B cell (primary cell): ENCODE measurements around the gene ZFP57. TPM values are rescaled to one million over a fixed set of nuclear protein-coding genes. Genes with fewer than 3 reads are reported as not detected.
"Not testable (repeated sequence)": the region's sequence is repeated elsewhere in the genome, so short reads cannot be mapped to it uniquely, and the experiment has no call there.

Experiments used
- ATAC-seq: fragments of 200-7000 bp; cut with Tn5 transposase; one replicate; pipeline ENCODE4 v1.10.0; 2021; ENCODE audit warnings: low read depth, mild to moderate bottlenecking, moderate number of reproducible peaks, moderate library complexity
- CTCF ChIA-PET: fragments of 350-600 bp; sonication (Branson Sonifier 250); formaldehyde crosslinking; loops from one replicate; lab custom pipeline; 2021; ENCODE audit warnings: antibody characterized with exemption, inconsistent platforms; lab: Charles Lee
- POLR2A ChIA-PET: fragments of 350-600 bp; sonication (Branson Sonifier 250); formaldehyde crosslinking; loops from one replicate; lab custom pipeline; 2021; ENCODE audit warnings: antibody characterized with exemption; lab: Charles Lee
- DNase-seq: peaks from one replicate; pipeline ENCODE4 v3.0.0; 2013
- H2AFZ ChIP-seq: 2 replicates; pipeline ENCODE4 v1.6.1; 2012; ENCODE audit warnings: mild to moderate bottlenecking, low read depth, low read length; ENCODE audit not compliant: insufficient read depth, poor library complexity, severe bottlenecking
- H3K27ac ChIP-seq, 2 donors: 1 replicate in 1 of 2; 2 replicates in 1 of 2; pipeline ENCODE4 v1.5.1; 2012 to 2013; ENCODE audit warnings: low read length in 2 of 2, mild to moderate bottlenecking in 2 of 2, moderate library complexity in 1 of 2
- H3K27me3 ChIP-seq, 4 experiments: fragments of 200-600 bp in 1 of 4; sonication (generic) in 1 of 4; replicated peaks in 1 of 4; 1 replicate in 2 of 4; 2 replicates in 2 of 4; pipeline versions ENCODE4 v1.6.1 to v1.7.0; 2013 to 2016; ENCODE audit warnings: low read length in 3 of 4, mild to moderate bottlenecking in 2 of 4, mixed read lengths in 1 of 4, moderate library complexity in 1 of 4; ENCODE audit not compliant: insufficient read depth in 4 of 4, control insufficient read depth in 3 of 4; ENCODE audit errors: control extremely low read depth in 1 of 4
- H3K36me3 ChIP-seq, 2 experiments: replicated peaks in 1 of 2; 1 replicate in 1 of 2; 2 replicates in 1 of 2; pipeline versions ENCODE4 v1.6.1 to v1.7.1; 2013; ENCODE audit warnings: low read length in 1 of 2; ENCODE audit not compliant: insufficient read depth in 2 of 2, control insufficient read depth in 1 of 2; ENCODE audit errors: control extremely low read depth in 1 of 2, extremely low read depth in 1 of 2
- H3K4me1 ChIP-seq, 2 donors: fragments of 200-600 bp in 1 of 2; sonication (generic) in 1 of 2; 1 replicate in 1 of 2; 2 replicates in 1 of 2; pipeline versions ENCODE4 v1.5.1 to v1.6.1; 2013 to 2017; ENCODE audit warnings: low read length in 2 of 2; ENCODE audit not compliant: control insufficient read depth in 2 of 2, insufficient read depth in 2 of 2
- H3K4me2 ChIP-seq: replicated peaks from 2 replicates; pipeline ENCODE3; 2012; ENCODE audit warnings: mild to moderate bottlenecking, low read depth, low read length; ENCODE audit not compliant: poor library complexity, severe bottlenecking
- H3K4me3 ChIP-seq, 5 experiments: fragments of 200-600 bp in 1 of 5; sonication (generic) in 1 of 5; 1 replicate in 3 of 5; 2 replicates in 2 of 5; pipeline versions ENCODE4 v1.5.1 to v1.7.0; 2011 to 2016; ENCODE audit warnings: low read length in 4 of 5, mild to moderate bottlenecking in 4 of 5, low read depth in 2 of 5, control low read depth in 1 of 5, moderate library complexity in 1 of 5; ENCODE audit not compliant: insufficient read depth in 1 of 5; ENCODE audit errors: control extremely low read depth in 1 of 5, extremely low read depth in 1 of 5
- H3K79me2 ChIP-seq: fragments of 200-600 bp; sonication (generic); one replicate; pipeline ENCODE4 v1.6.0; 2016; ENCODE audit warnings: low read length; ENCODE audit not compliant: control insufficient read depth, insufficient read depth
- H3K9ac ChIP-seq: fragments of 200-600 bp; sonication (generic); 2 replicates; pipeline ENCODE4 v1.6.1; 2017; ENCODE audit warnings: mild to moderate bottlenecking, low read length, moderate library complexity
- H3K9me3 ChIP-seq, 3 donors: one replicate each; pipeline versions ENCODE4 v1.6.1 to v1.7.1; 2013; ENCODE audit warnings: low read length in 2 of 3; ENCODE audit not compliant: control insufficient read depth in 2 of 3, insufficient read depth in 1 of 3; ENCODE audit errors: control extremely low read depth in 1 of 3
- H4K20me1 ChIP-seq: 2 replicates; pipeline ENCODE4 v1.6.0; 2012; ENCODE audit warnings: mild to moderate bottlenecking, low read length; ENCODE audit not compliant: insufficient read depth, control insufficient read depth, poor library complexity, severe bottlenecking
- H3K27ac Mint-ChIP-seq: one replicate; pipeline ENCODE4 v1.8.0; 2021; ENCODE audit warnings: mixed read lengths
- H3K27me3 Mint-ChIP-seq: one replicate; pipeline ENCODE4 v1.8.0; 2021; ENCODE audit warnings: mixed read lengths
- H3K4me1 Mint-ChIP-seq: one replicate; pipeline ENCODE4 v1.8.0; 2021; ENCODE audit warnings: mixed read lengths
- H3K4me3 Mint-ChIP-seq: one replicate; pipeline ENCODE4 v1.8.0; 2021; ENCODE audit warnings: mixed read lengths
- H3K9me3 Mint-ChIP-seq: one replicate; pipeline ENCODE4 v1.8.0; 2022; ENCODE audit warnings: mixed read lengths; ENCODE audit not compliant: insufficient read depth
- EZH2 ChIP-seq: IDR thresholded peaks from 2 replicates; pipeline ENCODE4 v1.6.1; 2012; ENCODE audit warnings: borderline replicate concordance, low read depth, mild to moderate bottlenecking, moderate library complexity, low read length; ENCODE audit not compliant: insufficient read depth, poor library complexity, severe bottlenecking
- WGBS: methylation state at CpG from one replicate; pipeline ENCODE4 v1.1.5; 2013; ENCODE audit warnings: missing lambda C conversion rate; ENCODE audit not compliant: insufficient coverage; 5-methylcytosine and 5-hydroxymethylcytosine counted together
- intact Hi-C: fragments of 100-400 bp; cut with micrococcal nuclease; formaldehyde crosslinking; loops from one replicate; pipeline ENCODE4 v1.10.0; 2022
- polyA plus RNA-seq: library from polyadenylated mRNA; depleted of rRNA; stranded (reverse); fragments of >200 nt; gene quantifications from 2 replicates; pipeline ENCODE4 v1.2.3, GENCODE V29; 2012
- total RNA-seq, 2 donors: library from RNA; stranded (reverse); fragments of 120-200 nt in 1 of 2; gene quantifications; 1 replicate in 1 of 2; 2 replicates in 1 of 2; pipeline versions ENCODE4 v1.2.3 to v1.2.4, GENCODE V29; 2013 to 2022
- TF ChIP-seq, protein P1 (sequence below): fragments of 200-600 bp; IDR thresholded peaks from one replicate; pipeline ENCODE4 v1.8.0; 2022; ENCODE audit warnings: antibody characterized with exemption, mild to moderate bottlenecking

The ZFP57 gene
- total and polyA plus RNA-seq, 2 donors (not counting 1 experiment from before 2014, with no cell fraction given): 0.39 to 5.0 TPM

DNA sequence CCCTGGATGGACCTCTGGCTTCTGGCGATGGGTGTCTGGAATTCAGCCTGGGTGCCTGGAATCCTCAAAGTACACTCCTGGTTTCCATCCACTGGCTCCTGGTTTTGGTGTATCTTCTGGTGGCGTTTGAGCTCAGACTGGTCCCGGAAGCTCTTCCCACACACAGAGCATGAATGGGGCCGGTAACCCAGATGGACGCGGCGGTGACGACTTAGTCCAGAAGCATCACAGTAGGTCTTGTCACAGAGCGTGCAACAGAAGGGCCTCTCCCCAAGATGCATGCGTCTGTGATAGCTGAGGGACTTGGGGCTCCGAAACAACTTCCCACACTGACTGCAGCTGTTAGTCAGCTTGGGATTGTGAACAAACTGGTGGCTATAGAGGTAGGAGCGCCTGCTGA lies 7.8 kb downstream of the ZFP57 start:
- CTCF ChIA-PET: interaction anchor here (1.4 to 2.2 kb wide), 2 partner anchors 18 to 20 kb away, joined by 3 to 6 read pairs; no protein-coding TSS in a partner anchor
- H4K20me1 ChIP-seq: no peaks in the 10 kb centered on the region
- Mint-ChIP-seq H3K27me3 (peaks cover 3% of the 10 kb centered on the region), H3K27ac (no peak overlapping the region), H3K4me1 (peaks cover 1% of the 10 kb centered on the region), H3K9me3 (no peaks in the 10 kb centered on the region), H3K4me3 (no peak overlapping the region)
- H3K36me3 ChIP-seq: no peaks in the 10 kb centered on the region
- intact Hi-C loops: no loop called here
- H3K79me2 ChIP-seq: no peaks in the 10 kb centered on the region
- H2AFZ ChIP-seq: no peak overlapping the region
- POLR2A ChIA-PET: no interaction called here
- no peak for ATAC-seq
- no peak overlapping the region for H3K9ac ChIP-seq
- no peak overlapping the region for H3K4me3 ChIP-seq
- no peak overlapping the region for H3K27ac ChIP-seq
- H3K4me2 ChIP-seq: no peak overlapping the region
- H3K4me1 ChIP-seq: no peaks in the 10 kb centered on the region
- no peak for DNase-seq
- H3K27me3 ChIP-seq: peaks cover 0 to 24% (median 11%) of the 10 kb centered on the region in 4 experiments
- no peak for TF ChIP-seq EZH2
- TF ChIP-seq, protein P1, sequence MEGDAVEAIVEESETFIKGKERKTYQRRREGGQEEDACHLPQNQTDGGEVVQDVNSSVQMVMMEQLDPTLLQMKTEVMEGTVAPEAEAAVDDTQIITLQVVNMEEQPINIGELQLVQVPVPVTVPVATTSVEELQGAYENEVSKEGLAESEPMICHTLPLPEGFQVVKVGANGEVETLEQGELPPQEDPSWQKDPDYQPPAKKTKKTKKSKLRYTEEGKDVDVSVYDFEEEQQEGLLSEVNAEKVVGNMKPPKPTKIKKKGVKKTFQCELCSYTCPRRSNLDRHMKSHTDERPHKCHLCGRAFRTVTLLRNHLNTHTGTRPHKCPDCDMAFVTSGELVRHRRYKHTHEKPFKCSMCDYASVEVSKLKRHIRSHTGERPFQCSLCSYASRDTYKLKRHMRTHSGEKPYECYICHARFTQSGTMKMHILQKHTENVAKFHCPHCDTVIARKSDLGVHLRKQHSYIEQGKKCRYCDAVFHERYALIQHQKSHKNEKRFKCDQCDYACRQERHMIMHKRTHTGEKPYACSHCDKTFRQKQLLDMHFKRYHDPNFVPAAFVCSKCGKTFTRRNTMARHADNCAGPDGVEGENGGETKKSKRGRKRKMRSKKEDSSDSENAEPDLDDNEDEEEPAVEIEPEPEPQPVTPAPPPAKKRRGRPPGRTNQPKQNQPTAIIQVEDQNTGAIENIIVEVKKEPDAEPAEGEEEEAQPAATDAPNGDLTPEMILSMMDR: no peak
- WGBS: 98% methylated on average over 11 of the region's 12 CpGs
- no peaks in the 10 kb centered on the region for H3K9me3 ChIP-seq

DNA sequence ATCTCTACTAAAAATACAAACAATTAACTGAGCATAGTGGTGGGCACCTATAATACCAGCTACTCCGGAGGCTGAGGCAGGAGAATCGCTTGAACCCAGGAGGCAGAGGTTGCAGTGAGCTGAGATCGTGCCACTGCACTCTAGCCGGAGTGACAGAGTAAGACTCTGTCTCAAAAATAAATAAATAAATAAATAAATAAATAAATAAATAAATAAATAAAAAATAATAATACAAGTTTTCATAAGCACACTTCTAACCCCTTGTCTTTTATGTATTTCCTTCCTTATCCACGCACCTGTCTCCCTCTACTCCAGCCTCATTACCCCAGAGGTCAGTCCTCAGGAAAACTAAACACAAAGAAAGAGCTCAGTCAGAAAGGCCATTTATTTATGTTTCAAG lies 8.8 kb downstream of the ZFP57 start:
- intact Hi-C loops, H3K9me3 ChIP-seq, H3K9ac ChIP-seq, H4K20me1 ChIP-seq, H3K9me3 Mint-ChIP-seq, H3K79me2 ChIP-seq, POLR2A ChIA-PET, H3K4me1 ChIP-seq, H3K27me3 Mint-ChIP-seq, H3K4me1 Mint-ChIP-seq, H3K4me2 ChIP-seq, H3K4me3 ChIP-seq, DNase-seq, H3K36me3 ChIP-seq, H3K27ac Mint-ChIP-seq, H3K27ac ChIP-seq, H2AFZ ChIP-seq, H3K4me3 Mint-ChIP-seq, ATAC-seq: not testable (repeated sequence)
- WGBS: 86% methylated on average over 1 of the region's 5 CpGs
- CTCF ChIA-PET: interaction anchor here (1.4 to 2.2 kb wide), 2 partner anchors 17 to 19 kb away, joined by 3 to 6 read pairs; no protein-coding TSS in a partner anchor
- peaks cover 0 to 24% (median 11%) of the 10 kb centered on the region in 4 experiments for H3K27me3 ChIP-seq
